HepG2 (cell line): ENCODE measurements around the gene MYL6.

Experiments
- CREB1 ChIP-seq, 2 experiments: fragments of 450-650 bp in 1 of 2; IDR thresholded peaks; 2 replicates each; pipeline ENCODE4 v1.6.1; 2016 to 2017; ENCODE audit warnings: control low read depth in 1 of 2, mild to moderate bottlenecking in 1 of 2, missing compliant biosample characterization in 1 of 2, missing genetic modification characterization in 1 of 2
- CTCF ChIP-seq: sonication (generic); formaldehyde crosslinking; IDR thresholded peaks from 2 replicates; pipeline ENCODE4 v1.5.0; 2020; ENCODE audit warnings: mild to moderate bottlenecking, missing genetic modification reagents, moderate library complexity
- HHEX ChIP-seq: IDR thresholded peaks from 2 replicates; pipeline ENCODE4 v1.6.1; 2016; ENCODE audit warnings: control low read depth
- RFX1 ChIP-seq: fragments of 450-650 bp; IDR thresholded peaks from 2 replicates; pipeline ENCODE4 v1.6.1; 2017
- SP5 ChIP-seq: IDR thresholded peaks from 2 replicates; pipeline ENCODE4 v1.6.1; 2016; ENCODE audit warnings: low read depth, borderline replicate concordance

DNA sequence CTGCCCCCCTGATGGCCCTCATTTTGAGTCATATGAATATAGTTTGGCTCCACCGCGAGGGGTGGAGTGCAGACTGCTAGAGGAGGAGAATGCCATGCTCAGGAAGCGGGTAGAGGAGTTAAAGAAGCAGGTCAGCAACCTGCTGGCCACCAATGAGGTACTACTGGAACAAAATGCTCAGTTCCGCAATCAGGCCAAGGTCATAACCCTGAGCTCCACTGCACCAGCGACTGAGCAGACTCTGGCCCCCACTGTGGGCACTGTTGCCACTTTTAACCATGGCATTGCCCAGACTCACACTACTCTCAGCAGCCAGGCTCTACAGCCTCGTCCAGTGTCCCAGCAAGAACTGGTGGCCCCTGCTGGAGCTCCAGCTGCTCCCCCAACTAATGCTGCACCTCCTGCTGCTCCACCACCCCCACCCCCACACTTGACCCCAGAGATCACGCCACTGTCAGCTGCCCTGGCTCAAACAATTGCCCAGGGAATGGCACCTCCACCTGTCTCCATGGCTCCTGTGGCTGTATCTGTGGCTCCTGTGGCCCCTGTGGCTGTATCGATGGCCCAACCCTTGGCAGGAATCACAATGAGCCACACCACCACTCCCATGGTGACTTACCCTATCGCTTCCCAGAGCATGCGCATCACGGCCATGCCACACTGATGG is 36.8 kb upstream of the MYL6 start:
- no peak for TF ChIP-seq RFX1
- TF ChIP-seq CTCF = no peak
- no peak for TF ChIP-seq SP5
- TF ChIP-seq HHEX (CRISPR knock-in tag) = no peak
- TF ChIP-seq CREB1 (IDR thresholded peaks at IDR 0.05) = no peak
- no peak for TF ChIP-seq CREB1 (CRISPR knock-in tag; IDR thresholded peaks at IDR 0.05)
